GM12873 (cell line): ENCODE measurements around the gene SHF.

Source experiments
- CTCF ChIP-seq: IDR thresholded peaks from 2 replicates; pipeline ENCODE4 v1.5.1; 2012; ENCODE audit warnings: low read depth, mild to moderate bottlenecking, moderate library complexity, low read length, control low read depth; ENCODE audit not compliant: insufficient read depth; ENCODE audit errors: missing control alignments

SHF gene

DNA sequence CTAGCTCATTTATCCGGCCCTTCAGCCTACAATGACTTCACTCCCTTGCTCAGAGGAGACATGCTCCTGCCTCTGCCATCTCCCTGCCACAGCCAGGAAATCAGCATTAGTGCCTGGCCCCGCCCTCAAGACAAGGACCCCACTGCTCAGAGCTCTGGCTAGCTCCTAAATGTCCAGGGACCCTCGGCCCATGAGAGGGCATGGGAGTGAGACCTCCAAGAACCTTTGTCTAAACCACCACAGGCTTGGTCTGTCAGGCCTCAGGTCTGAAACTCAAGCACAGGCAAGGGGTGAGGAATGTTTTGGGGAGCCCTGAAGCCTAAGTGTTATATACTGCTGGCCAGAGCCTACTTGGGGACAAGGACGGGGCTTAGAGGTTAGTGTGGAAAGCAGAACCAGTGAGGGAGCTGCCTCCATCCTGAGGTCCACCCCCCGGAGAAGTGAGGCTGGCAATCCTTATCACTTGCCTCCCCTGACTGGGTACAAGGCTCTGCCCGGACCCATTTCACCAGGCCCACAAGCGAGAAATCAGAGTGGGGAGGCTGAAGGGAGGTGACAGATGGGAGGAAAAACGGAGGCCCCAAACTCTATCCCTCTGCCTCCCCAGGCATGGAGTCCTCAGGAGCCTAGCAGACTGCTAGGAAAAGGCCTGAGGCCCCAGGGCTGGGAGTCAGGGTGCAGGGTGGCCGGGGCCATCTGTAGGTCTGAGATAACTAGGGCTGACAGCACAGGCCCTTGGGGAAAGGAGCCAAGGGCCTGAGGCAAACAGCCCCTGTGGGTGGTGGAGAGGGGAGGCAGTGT lies 18.8 kb downstream of the SHF start:
- TF ChIP-seq CTCF, result no peak

GRCh38 chr15:45168286-45168685 lies 19.5 kb downstream of the SHF start:
- no peak for TF ChIP-seq CTCF

DNA sequence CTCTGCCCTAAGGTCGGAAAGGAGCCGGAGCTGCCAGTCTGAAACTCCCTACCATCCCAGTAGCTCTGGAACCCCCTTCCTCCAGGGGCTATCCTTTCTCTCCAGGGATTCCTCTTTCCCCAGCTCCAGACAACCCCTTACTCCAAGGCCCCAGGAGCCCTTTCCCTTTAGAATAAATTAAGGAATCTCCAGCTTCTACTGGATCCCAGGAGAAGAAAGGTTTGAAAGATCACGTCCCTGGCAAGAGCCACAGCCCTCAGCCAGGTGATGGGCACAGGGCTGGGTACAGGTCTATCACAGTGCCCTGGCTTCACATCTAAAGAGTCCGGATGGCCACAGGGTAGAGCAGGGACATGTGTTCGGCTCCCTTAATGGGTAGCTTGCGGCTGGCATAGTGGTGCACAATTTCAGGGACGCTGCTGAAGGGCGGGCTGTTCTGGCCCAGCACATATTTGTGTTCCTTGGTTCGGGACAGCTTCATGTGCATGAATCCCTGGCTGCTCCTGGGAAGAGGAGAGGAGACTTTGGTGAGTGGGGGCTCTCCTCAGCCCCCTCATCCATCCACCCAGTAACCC lies 20.0 kb downstream of the SHF start:
- TF ChIP-seq CTCF, result no peak

- peak; percentile 88 for TF ChIP-seq CTCF
Measured at GRCh38 chr15:45166834-45167630, 20.7 kb downstream of the SHF start.

DNA sequence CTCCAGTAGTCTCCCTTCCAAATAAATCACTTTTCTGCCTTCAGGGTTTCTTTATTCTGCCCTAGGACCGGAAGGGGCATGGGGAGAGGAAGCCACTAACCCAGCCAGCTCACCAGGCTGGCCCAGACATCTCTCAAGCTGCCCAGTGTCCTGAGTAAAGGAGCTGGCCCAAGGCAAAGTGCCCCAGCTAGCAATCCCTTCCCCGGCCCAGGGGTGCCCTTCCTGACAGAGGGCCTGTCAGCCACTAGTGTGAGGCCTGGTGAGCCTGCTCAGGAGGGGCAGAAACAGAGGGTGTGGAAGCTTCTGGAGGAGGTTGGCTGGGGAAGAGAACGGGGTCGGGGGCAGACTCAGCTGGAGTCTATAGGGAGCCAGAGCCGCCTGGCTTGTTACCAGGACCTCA lies 22.2 kb downstream of the SHF start:
- TF ChIP-seq CTCF, result no peak

DNA sequence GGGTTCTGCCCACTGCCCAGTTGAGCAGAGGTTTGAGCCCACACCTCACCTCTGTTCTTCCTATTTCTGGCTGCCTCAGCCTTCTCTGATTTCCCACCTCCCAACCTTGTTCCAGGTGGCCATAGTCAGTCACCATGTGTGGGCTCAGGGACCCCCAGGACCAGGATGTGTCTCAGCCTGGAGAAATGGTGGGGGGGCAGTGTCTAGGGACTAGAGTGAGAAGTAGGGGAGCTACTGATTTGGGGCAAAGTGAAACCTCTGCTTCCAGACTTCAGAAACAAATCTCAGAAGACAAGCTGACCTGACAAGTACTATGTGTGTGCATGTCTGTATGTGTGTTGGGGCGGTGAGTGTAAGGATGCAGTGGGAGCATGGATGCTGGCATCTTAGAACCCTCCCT lies 22.9 kb downstream of the SHF start:
- TF ChIP-seq CTCF, result no peak

DNA sequence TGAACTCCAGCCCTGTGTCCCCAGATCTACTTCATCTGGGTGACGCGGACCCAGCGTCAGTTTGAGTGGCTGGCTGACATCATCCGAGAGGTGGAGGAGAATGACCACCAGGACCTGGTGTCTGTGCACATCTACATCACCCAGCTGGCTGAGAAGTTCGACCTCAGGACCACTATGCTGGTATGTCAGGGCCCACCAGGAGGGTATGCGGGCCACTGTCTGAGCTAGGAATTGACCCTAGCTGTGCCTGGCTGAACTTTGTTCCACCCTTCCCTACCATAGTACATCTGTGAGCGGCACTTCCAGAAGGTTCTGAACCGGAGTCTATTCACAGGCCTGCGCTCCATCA lies 24.3 kb downstream of the SHF start:
- no peak for TF ChIP-seq CTCF
